ENCODE data around the gene CAB39. TPM values are rescaled to one million over a fixed set of nuclear protein-coding genes. Genes with fewer than 3 reads are reported as not detected.

Gene CAB39
- total and polyA plus RNA-seq, 2 donors (not counting 1 experiment from before 2014, with no cell fraction given) = 21.7 to 75.7 TPM

DNA sequence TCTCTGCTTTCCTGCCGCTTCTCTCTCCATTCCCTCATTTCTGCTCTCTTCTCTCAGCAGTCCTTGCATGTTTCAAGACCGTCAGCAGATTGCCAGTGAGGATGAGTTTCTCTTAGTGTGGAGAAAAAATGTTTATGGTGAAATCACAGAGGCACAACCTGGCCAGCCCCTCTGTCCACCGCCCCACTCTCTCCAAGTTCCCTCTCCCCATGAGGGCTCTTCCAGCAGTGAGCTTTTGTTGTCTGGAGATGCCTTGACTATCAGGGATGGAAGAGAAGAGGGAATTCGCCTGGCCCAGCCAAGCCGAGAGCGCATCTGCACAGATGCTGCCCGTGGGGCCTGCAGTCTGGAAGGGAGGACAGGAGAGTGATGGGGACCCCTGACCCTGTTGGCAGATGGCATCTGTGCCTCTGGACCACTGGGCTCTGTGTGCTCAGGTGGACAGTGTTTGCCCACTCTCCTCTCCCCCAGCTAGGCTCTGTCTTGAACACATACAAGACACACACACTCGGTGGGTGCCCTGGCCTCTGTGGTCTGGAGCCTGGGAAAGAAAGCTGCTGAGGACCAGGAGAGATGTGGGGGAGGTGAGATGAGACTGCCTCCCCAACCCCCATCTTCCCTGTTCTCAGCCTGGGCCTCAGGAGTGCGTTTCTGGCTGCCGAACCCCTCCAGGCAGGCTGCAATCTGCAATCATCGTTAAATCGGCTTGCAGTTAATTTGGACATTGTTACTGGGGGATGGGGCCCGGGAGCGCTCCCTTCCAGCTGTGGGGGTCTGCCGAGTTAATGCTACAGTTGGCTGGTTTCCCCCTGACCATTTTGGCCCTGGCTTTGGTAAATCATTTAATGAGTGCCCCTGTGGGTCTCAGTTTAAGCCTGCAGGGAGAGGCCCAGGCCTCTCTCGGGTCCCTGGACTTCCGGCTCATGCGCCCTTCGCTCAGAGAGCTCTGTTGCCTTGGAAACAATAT is 156.6 kb downstream of the CAB39 start:
- H3K27me3 Mint-ChIP-seq = no peaks in the 10 kb centered on the region
- peak overlapping the region; percentile 48 for H3K4me2 ChIP-seq (replicated peaks; ENCODE audit: low read depth, low read length, poor library complexity, severe bottlenecking)
- no peak overlapping the region for H3K4me3 Mint-ChIP-seq
- peaks cover 5% of the 10 kb centered on the region for H4K20me1 ChIP-seq (ENCODE audit: control insufficient read depth, insufficient read depth, low read length, poor library complexity, severe bottlenecking)
- no peak overlapping the region for H3K4me3 ChIP-seq (ENCODE audit: control extremely low read depth in 1 of 5, extremely low read depth in 1 of 5, insufficient read depth in 1 of 5, low read depth in 2 of 5, low read length in 4 of 5)
- H3K9me3 ChIP-seq (ENCODE audit: control extremely low read depth in 1 of 3, control insufficient read depth in 2 of 3, insufficient read depth in 1 of 3, low read length in 2 of 3) = peaks cover 0 to 3% (median 0%) of the 10 kb centered on the region in 3 donors
- H2AFZ ChIP-seq (ENCODE audit: insufficient read depth, low read depth, low read length, poor library complexity, severe bottlenecking) = no peak overlapping the region
- intact Hi-C loops (cut with micrococcal nuclease) = no loop called here
- TF ChIP-seq, protein P1, sequence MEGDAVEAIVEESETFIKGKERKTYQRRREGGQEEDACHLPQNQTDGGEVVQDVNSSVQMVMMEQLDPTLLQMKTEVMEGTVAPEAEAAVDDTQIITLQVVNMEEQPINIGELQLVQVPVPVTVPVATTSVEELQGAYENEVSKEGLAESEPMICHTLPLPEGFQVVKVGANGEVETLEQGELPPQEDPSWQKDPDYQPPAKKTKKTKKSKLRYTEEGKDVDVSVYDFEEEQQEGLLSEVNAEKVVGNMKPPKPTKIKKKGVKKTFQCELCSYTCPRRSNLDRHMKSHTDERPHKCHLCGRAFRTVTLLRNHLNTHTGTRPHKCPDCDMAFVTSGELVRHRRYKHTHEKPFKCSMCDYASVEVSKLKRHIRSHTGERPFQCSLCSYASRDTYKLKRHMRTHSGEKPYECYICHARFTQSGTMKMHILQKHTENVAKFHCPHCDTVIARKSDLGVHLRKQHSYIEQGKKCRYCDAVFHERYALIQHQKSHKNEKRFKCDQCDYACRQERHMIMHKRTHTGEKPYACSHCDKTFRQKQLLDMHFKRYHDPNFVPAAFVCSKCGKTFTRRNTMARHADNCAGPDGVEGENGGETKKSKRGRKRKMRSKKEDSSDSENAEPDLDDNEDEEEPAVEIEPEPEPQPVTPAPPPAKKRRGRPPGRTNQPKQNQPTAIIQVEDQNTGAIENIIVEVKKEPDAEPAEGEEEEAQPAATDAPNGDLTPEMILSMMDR (IDR thresholded peaks at IDR 0.05) = no peak
- CTCF ChIA-PET = interaction anchor here (3.3 to 5.5 kb wide), 2 partner anchors 21 to 45 kb away, joined by 10 to 40 read pairs; no protein-coding TSS in a partner anchor
- no peak overlapping the region for H3K27ac ChIP-seq (ENCODE audit: low read length in 2 of 2)
- peak overlapping the region; percentile 53 for H3K27ac Mint-ChIP-seq
- H3K79me2 ChIP-seq (ENCODE audit: control insufficient read depth, insufficient read depth, low read length) = peaks cover 58% of the 10 kb centered on the region
- DNase-seq = no peak
- H3K4me1 Mint-ChIP-seq = peaks cover 64% of the 10 kb centered on the region
- WGBS (ENCODE audit: insufficient coverage) = 71% methylated on average over 12 of the region's 19 CpGs
- no peaks in the 10 kb centered on the region for H3K27me3 ChIP-seq (replicated peaks in 1 of 4; ENCODE audit: control extremely low read depth in 1 of 4, control insufficient read depth in 3 of 4, insufficient read depth in 4 of 4, low read length in 3 of 4)
- no peaks in the 10 kb centered on the region for H3K9me3 Mint-ChIP-seq (ENCODE audit: insufficient read depth)
- H3K36me3 ChIP-seq (replicated peaks in 1 of 2; ENCODE audit: control extremely low read depth in 1 of 2, control insufficient read depth in 1 of 2, extremely low read depth in 1 of 2, insufficient read depth in 2 of 2, low read length in 1 of 2) = no peaks in the 10 kb centered on the region
- no peak for ATAC-seq (ENCODE audit: low read depth)
- H3K9ac ChIP-seq (ENCODE audit: low read length) = no peak overlapping the region
- H3K4me1 ChIP-seq (ENCODE audit: control insufficient read depth in 2 of 2, insufficient read depth in 2 of 2, low read length in 2 of 2) = peaks cover 84 to 90% of the 10 kb centered on the region in 2 donors
- POLR2A ChIA-PET = no interaction called here

- no peak for TF ChIP-seq EZH2 (IDR thresholded peaks at IDR 0.05; ENCODE audit: borderline replicate concordance, insufficient read depth, low read depth, low read length, poor library complexity, severe bottlenecking)
- TF ChIP-seq, protein P1 (IDR thresholded peaks at IDR 0.05) = no peak
- CTCF ChIA-PET = interaction anchor here (3.3 to 5.5 kb wide), 2 partner anchors 21 to 44 kb away, joined by 10 to 40 read pairs; no protein-coding TSS in a partner anchor
- DNase-seq = peak; percentile 13
- Histone ChIP-seq H2AFZ (ENCODE audit: insufficient read depth, low read depth, low read length, poor library complexity, severe bottlenecking) (peak overlapping the region; percentile 30), H3K4me3 (ENCODE audit: control extremely low read depth in 1 of 5, extremely low read depth in 1 of 5, insufficient read depth in 1 of 5, low read depth in 2 of 5, low read length in 4 of 5) (no peak overlapping the region), H3K4me1 (ENCODE audit: control insufficient read depth in 2 of 2, insufficient read depth in 2 of 2, low read length in 2 of 2) (peaks cover 88 to 94% of the 10 kb centered on the region in 2 donors), H3K9ac (ENCODE audit: low read length) (no peak overlapping the region), H3K9me3 (ENCODE audit: control extremely low read depth in 1 of 3, control insufficient read depth in 2 of 3, insufficient read depth in 1 of 3, low read length in 2 of 3) (no peaks in the 10 kb centered on the region), H3K27me3 (replicated peaks in 1 of 4; ENCODE audit: control extremely low read depth in 1 of 4, control insufficient read depth in 3 of 4, insufficient read depth in 4 of 4, low read length in 3 of 4) (no peaks in the 10 kb centered on the region), H4K20me1 (ENCODE audit: control insufficient read depth, insufficient read depth, low read length, poor library complexity, severe bottlenecking) (peaks cover 5% of the 10 kb centered on the region), H3K27ac (ENCODE audit: low read length in 2 of 2) (peak overlapping the region in 1 of 2 donors; percentile 45), H3K79me2 (ENCODE audit: control insufficient read depth, insufficient read depth, low read length) (peaks cover 61% of the 10 kb centered on the region), H3K36me3 (replicated peaks in 1 of 2; ENCODE audit: control extremely low read depth in 1 of 2, control insufficient read depth in 1 of 2, extremely low read depth in 1 of 2, insufficient read depth in 2 of 2, low read length in 1 of 2) (peaks cover 0 to 5% of the 10 kb centered on the region in 2 experiments), H3K4me2 (replicated peaks; ENCODE audit: low read depth, low read length, poor library complexity, severe bottlenecking) (peak overlapping the region; percentile 48)
- POLR2A ChIA-PET = no interaction called here
- H3K27ac Mint-ChIP-seq = peak overlapping the region; percentile 67
- H3K27me3 Mint-ChIP-seq = no peaks in the 10 kb centered on the region
- no peak for ATAC-seq (ENCODE audit: low read depth)
- H3K9me3 Mint-ChIP-seq (ENCODE audit: insufficient read depth) = no peaks in the 10 kb centered on the region
- no peak overlapping the region for H3K4me3 Mint-ChIP-seq
- intact Hi-C loops (cut with micrococcal nuclease) = loop anchor here (10.0 kb wide), 1 partner anchor 525 kb away; the partner anchor contains the start of gene B3GNT7
- peaks cover 65% of the 10 kb centered on the region for H3K4me1 Mint-ChIP-seq
- WGBS (ENCODE audit: insufficient coverage) = 31% methylated on average over 11 of the region's 11 CpGs
Observed at GRCh38 chr2:230869914-230870543, 157.4 kb downstream of the CAB39 start.

Data from B cell (primary cell).